Neural progenitor cell (in vitro differentiated cells): ENCODE data around the gene MRPL19. TPM values are rescaled to one million over a fixed set of nuclear protein-coding genes. Genes with fewer than 3 reads are reported as not detected.

ENCODE experiments used
- DNase-seq: peaks from one replicate; pipeline ENCODE4 v3.0.0-alpha.2; 2016; ENCODE audit warnings: low spot score
- H2AFZ ChIP-seq: fragments of 200-600 bp; sonication (generic); replicated peaks from 2 replicates; pipeline ENCODE4 v1.6.1; 2016; ENCODE audit warnings: antibody characterized with exemption
- H3F3A ChIP-seq: fragments of 200-600 bp; sonication (generic); 2 replicates; pipeline ENCODE4 v1.6.1; 2016; ENCODE audit warnings: antibody characterized with exemption, low read depth
- H3K27ac ChIP-seq: fragments of 200-600 bp; sonication (generic); 2 replicates; pipeline ENCODE4 v1.5.1; 2016; ENCODE audit warnings: mild to moderate bottlenecking
- H3K27me3 ChIP-seq: fragments of 200-600 bp; sonication (generic); 2 replicates; pipeline ENCODE4 v1.6.1; 2016; ENCODE audit warnings: mild to moderate bottlenecking, moderate library complexity
- H3K36me3 ChIP-seq: fragments of 200-600 bp; sonication (generic); 2 replicates; pipeline ENCODE4 v1.5.1; 2016
- H3K4me1 ChIP-seq: fragments of 200-600 bp; sonication (generic); 2 replicates; pipeline ENCODE4 v1.6.1; 2016; ENCODE audit warnings: mixed run types
- H3K4me2 ChIP-seq: fragments of 200-600 bp; sonication (generic); 2 replicates; pipeline ENCODE4 v1.6.1; 2016
- H3K4me3 ChIP-seq: fragments of 200-600 bp; sonication (generic); 2 replicates; pipeline ENCODE4 v1.5.1; 2016
- H3K79me2 ChIP-seq: fragments of 200-600 bp; sonication (generic); 2 replicates; pipeline ENCODE4 v1.6.1; 2016; ENCODE audit warnings: low read depth
- H3K9ac ChIP-seq: fragments of 200-600 bp; sonication (generic); 2 replicates; pipeline ENCODE4 v1.6.1; 2016
- H3K9me3 ChIP-seq: fragments of 200-600 bp; sonication (generic); 2 replicates; pipeline ENCODE4 v1.5.1; 2016; ENCODE audit warnings: low read depth
- H4K20me1 ChIP-seq: fragments of 200-600 bp; sonication (generic); 2 replicates; pipeline ENCODE4 v1.6.1; 2016; ENCODE audit warnings: low read depth
- H3K27ac Mint-ChIP-seq: 3 replicates; pipeline ENCODE4 v1.8.0; 2021; ENCODE audit warnings: mixed read lengths
- H3K27me3 Mint-ChIP-seq: 2 replicates; pipeline ENCODE4 v1.8.0; 2022; ENCODE audit warnings: low read depth, mild to moderate bottlenecking, inconsistent platforms, moderate library complexity, mixed read lengths; ENCODE audit not compliant: insufficient read depth
- H3K36me3 Mint-ChIP-seq: 3 replicates; pipeline ENCODE4 v1.8.0; 2021; ENCODE audit warnings: mixed read lengths
- H3K4me1 Mint-ChIP-seq: 3 replicates; pipeline ENCODE4 v1.8.0; 2021; ENCODE audit warnings: mixed read lengths
- H3K4me3 Mint-ChIP-seq: 3 replicates; pipeline ENCODE4 v1.8.0; 2021; ENCODE audit warnings: mild to moderate bottlenecking, moderate library complexity, mixed read lengths
- H3K9me3 Mint-ChIP-seq: 3 replicates; pipeline ENCODE4 v1.8.0; 2020; ENCODE audit warnings: mixed read lengths
- EZH2 ChIP-seq: fragments of 200-600 bp; sonication (generic); IDR thresholded peaks from 2 replicates; pipeline ENCODE4 v1.6.1; 2017; ENCODE audit warnings: antibody characterized with exemption, mild to moderate bottlenecking, moderate library complexity
- EZH2phosphoT487 ChIP-seq: fragments of 200-600 bp; sonication (generic); IDR thresholded peaks from 2 replicates; pipeline ENCODE4 v1.6.1; 2017; ENCODE audit warnings: antibody characterized with exemption
- total RNA-seq: library from RNA; depleted of rRNA; stranded (reverse); fragments of >200 nt; gene quantifications from 2 replicates; pipeline ENCODE4 v1.2.3, GENCODE V29; 2015; ENCODE audit warnings: low replicate concordance
- TF ChIP-seq, protein P1 (sequence below): fragments of 200-600 bp; sonication (generic); IDR thresholded peaks from 2 replicates; pipeline ENCODE4 v1.5.1; 2017; ENCODE audit warnings: antibody characterized with exemption, mild to moderate bottlenecking

MRPL19 gene
- total RNA-seq, 1 donor from 2014 or later, result 80.4 TPM

DNA sequence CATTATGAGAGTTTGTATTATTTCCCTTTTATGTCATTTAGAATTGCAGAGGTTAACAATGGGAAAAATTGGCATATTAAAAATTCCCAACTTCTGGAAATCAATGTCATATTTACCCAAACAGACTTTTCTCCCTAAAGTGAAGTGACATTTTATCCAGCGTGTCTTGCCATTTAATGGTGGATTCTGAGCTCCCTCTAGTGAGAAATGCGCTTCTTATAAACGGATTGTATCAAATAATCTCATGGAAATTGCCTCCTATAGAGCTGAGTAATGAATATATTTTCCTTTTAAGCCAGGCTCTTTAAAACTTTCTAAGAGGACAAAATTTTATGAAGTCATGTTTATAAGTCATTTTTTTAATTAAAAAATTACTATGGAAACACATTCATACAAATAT, 69.8 kb downstream of the MRPL19 start:
- no peak overlapping the region for H3K27ac Mint-ChIP-seq

DNA sequence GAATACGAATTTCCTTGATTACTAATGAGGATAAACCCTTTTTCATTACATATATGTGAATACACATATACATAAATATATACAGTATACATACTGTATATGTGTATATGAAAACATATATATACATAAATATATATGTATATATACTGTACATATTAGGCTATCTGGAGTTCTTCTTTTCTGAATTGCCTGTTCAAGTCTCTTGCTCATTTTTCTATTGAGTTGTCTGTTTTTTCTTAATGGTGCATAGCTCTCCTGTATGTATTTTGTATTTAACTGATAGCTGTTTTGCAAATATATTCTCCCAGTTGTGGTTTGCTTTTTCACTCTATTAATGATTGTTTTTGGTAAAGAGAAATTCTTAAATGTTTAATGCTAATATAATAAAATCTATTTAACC, 73.0 kb downstream of the MRPL19 start:
- H3K79me2 ChIP-seq, result no peaks in the 10 kb centered on the region
- H3K9me3 Mint-ChIP-seq, result peaks cover 12% of the 10 kb centered on the region
- H3K4me2 ChIP-seq, result no peak overlapping the region
- TF ChIP-seq, protein P1, sequence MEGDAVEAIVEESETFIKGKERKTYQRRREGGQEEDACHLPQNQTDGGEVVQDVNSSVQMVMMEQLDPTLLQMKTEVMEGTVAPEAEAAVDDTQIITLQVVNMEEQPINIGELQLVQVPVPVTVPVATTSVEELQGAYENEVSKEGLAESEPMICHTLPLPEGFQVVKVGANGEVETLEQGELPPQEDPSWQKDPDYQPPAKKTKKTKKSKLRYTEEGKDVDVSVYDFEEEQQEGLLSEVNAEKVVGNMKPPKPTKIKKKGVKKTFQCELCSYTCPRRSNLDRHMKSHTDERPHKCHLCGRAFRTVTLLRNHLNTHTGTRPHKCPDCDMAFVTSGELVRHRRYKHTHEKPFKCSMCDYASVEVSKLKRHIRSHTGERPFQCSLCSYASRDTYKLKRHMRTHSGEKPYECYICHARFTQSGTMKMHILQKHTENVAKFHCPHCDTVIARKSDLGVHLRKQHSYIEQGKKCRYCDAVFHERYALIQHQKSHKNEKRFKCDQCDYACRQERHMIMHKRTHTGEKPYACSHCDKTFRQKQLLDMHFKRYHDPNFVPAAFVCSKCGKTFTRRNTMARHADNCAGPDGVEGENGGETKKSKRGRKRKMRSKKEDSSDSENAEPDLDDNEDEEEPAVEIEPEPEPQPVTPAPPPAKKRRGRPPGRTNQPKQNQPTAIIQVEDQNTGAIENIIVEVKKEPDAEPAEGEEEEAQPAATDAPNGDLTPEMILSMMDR, result no peak
- TF ChIP-seq EZH2 (no peak), EZH2phosphoT487 (no peak)
- H3K4me3 ChIP-seq, result no peak overlapping the region
- H3K4me1 ChIP-seq, result no peaks in the 10 kb centered on the region
- H3K4me3 Mint-ChIP-seq, result no peak overlapping the region
- no peaks in the 10 kb centered on the region for H3K9me3 ChIP-seq
- no peak overlapping the region for H3K27ac Mint-ChIP-seq
- no peaks in the 10 kb centered on the region for H3K36me3 ChIP-seq
- no peaks in the 10 kb centered on the region for H3K4me1 Mint-ChIP-seq
- H3K27me3 ChIP-seq, result no peaks in the 10 kb centered on the region
- no peak overlapping the region for H3K9ac ChIP-seq
- no peaks in the 10 kb centered on the region for H4K20me1 ChIP-seq
- no peak for DNase-seq
- no peaks in the 10 kb centered on the region for H3K27me3 Mint-ChIP-seq
- no peak overlapping the region for H2AFZ ChIP-seq
- peaks cover 5% of the 10 kb centered on the region for H3K36me3 Mint-ChIP-seq
- H3F3A ChIP-seq, result no peaks in the 10 kb centered on the region
- H3K27ac ChIP-seq, result no peak overlapping the region

More for the DNA sequence above, 69.8 kb downstream of the MRPL19 start:
- Histone ChIP-seq H3K9ac (no peak overlapping the region), H4K20me1 (no peaks in the 10 kb centered on the region), H3K4me2 (no peak overlapping the region), H3F3A (peaks cover under 1% of the 10 kb centered on the region), H3K4me3 (no peak overlapping the region), H3K27ac (no peak overlapping the region), H3K27me3 (no peaks in the 10 kb centered on the region), H3K9me3 (no peaks in the 10 kb centered on the region), H3K36me3 (no peaks in the 10 kb centered on the region), H2AFZ (no peak overlapping the region), H3K4me1 (no peaks in the 10 kb centered on the region), H3K79me2 (no peaks in the 10 kb centered on the region)
- no peak for DNase-seq
- Mint-ChIP-seq H3K4me1 (no peaks in the 10 kb centered on the region), H3K9me3 (peaks cover 8% of the 10 kb centered on the region), H3K27me3 (no peaks in the 10 kb centered on the region), H3K4me3 (no peak overlapping the region), H3K36me3 (peaks cover 8% of the 10 kb centered on the region)
- TF ChIP-seq, protein P1, result no peak
- no peak for TF ChIP-seq EZH2
- TF ChIP-seq EZH2phosphoT487, result no peak

DNA sequence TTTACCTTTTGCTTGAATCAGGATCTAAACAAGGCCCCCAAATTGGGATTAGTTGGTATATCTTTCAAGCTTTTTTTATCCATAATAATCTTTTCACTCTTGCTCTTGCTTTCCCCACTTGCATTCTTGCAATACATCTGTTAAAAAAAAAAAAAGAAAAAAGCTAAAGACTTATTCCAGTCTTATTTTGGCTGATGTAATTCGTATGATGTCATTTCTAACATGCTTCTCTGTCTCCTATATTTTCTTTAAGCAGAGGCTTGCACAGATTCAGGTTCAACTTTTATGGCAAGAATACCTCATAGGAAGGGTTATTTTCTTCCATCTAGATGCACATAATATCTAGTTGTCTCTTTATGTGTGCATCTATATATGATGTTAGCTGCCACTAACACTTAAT, 73.9 kb downstream of the MRPL19 start:
- no peak overlapping the region for H3K4me2 ChIP-seq
- H3K36me3 ChIP-seq, result no peaks in the 10 kb centered on the region
- no peaks in the 10 kb centered on the region for H3K79me2 ChIP-seq
- no peak overlapping the region for H3K9ac ChIP-seq
- H3K4me3 ChIP-seq, result no peak overlapping the region
- peaks cover 12% of the 10 kb centered on the region for H3K9me3 Mint-ChIP-seq
- TF ChIP-seq, protein P1, result no peak
- TF ChIP-seq EZH2 (no peak), EZH2phosphoT487 (no peak)
- H3K27me3 ChIP-seq, result no peaks in the 10 kb centered on the region
- no peak for DNase-seq
- no peaks in the 10 kb centered on the region for H3K4me1 ChIP-seq
- no peaks in the 10 kb centered on the region for H3K27me3 Mint-ChIP-seq
- no peak overlapping the region for H3K4me3 Mint-ChIP-seq
- no peaks in the 10 kb centered on the region for H3F3A ChIP-seq
- no peak overlapping the region for H3K27ac ChIP-seq
- H3K36me3 Mint-ChIP-seq, result peaks cover 5% of the 10 kb centered on the region
- no peaks in the 10 kb centered on the region for H3K9me3 ChIP-seq
- H3K27ac Mint-ChIP-seq, result no peak overlapping the region
- no peaks in the 10 kb centered on the region for H4K20me1 ChIP-seq
- H3K4me1 Mint-ChIP-seq, result no peaks in the 10 kb centered on the region
- no peak overlapping the region for H2AFZ ChIP-seq

DNA sequence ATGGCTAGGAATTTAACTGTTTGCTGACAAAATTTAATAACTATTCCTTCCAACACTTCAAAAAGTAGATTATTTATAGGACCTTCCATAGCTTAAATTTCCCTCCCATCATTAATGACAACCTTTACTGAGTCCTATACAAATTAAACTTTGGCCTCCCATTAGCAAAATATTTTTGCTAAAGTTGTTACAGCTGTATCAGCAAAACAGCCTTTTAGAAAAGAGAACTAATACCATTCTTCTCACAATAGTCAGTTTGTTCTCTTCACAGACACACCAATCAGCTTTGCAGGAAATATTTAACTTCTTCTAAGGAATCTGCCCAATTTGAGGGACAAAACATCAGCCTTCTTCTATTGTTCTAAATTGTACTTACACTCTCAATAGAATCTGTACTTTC, 76.1 kb downstream of the MRPL19 start:
- TF ChIP-seq EZH2phosphoT487 (no peak), EZH2 (no peak)
- TF ChIP-seq, protein P1, result no peak
- H3K4me3 ChIP-seq, result no peak overlapping the region
- Mint-ChIP-seq H3K4me3 (no peak overlapping the region), H3K27ac (no peak overlapping the region), H3K27me3 (no peaks in the 10 kb centered on the region), H3K9me3 (peaks cover 9% of the 10 kb centered on the region), H3K36me3 (peaks cover 5% of the 10 kb centered on the region), H3K4me1 (no peaks in the 10 kb centered on the region)
- no peak overlapping the region for H3K27ac ChIP-seq
- H4K20me1 ChIP-seq, result no peaks in the 10 kb centered on the region
- no peak overlapping the region for H3K4me2 ChIP-seq
- H2AFZ ChIP-seq, result no peak overlapping the region
- H3K27me3 ChIP-seq, result no peaks in the 10 kb centered on the region
- no peaks in the 10 kb centered on the region for H3K4me1 ChIP-seq
- H3K79me2 ChIP-seq, result no peaks in the 10 kb centered on the region
- DNase-seq, result no peak
- no peaks in the 10 kb centered on the region for H3F3A ChIP-seq
- no peaks in the 10 kb centered on the region for H3K9me3 ChIP-seq
- H3K36me3 ChIP-seq, result no peaks in the 10 kb centered on the region
- H3K9ac ChIP-seq, result no peak overlapping the region
